ENCODE data around the gene ADAMTS2.

Gene ADAMTS2

DNA sequence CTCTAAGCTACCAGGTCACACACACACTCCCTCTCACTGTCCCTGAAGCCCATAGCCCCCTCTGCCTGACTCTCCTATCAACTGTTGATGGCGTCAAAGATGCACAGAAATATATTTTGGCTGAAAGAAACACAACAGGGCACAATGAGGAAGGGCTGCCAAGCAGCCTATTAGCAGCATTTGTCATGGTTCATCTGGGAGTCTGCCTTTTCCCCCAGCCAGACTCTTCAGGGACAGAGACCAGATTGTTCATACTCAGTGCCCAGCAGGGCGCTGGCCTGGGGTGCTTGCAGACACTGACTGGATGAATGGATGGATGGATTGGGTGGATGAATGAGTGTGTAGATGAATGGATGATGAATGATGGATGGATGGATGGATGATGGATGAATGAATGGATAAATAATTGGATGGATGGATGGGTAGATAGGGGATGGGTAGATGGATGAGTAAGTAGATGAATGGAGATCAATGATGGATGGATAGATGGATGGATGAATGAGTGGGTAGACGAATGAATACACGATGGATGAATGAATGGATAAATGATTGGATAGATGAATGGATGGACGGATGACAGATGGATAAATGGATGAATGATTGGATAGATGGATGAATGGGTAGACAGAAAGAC is 90.5 kb downstream of the ADAMTS2 start:
- no peak for DNase-seq (ENCODE audit: low read depth, low spot score)

DNA sequence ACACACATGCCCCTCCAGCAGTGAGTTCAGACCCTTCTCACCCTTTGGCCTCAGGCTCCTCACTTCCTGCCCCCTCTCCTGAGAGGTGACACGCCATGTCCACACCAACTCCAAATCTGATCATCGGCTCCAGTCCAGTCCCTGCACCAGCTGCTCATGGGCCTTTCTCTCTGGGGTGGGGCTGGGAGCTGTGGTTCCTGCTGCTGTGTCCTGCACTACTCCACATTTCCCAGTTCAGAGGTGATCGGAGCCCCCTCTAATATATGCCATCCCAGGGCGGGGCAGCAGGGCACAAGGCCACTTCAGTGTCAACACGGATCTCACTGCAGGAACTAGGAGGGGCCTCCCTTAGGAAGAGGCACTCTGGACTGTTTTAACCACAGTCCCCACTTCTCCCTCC is 91.5 kb downstream of the ADAMTS2 start:
- no peak for DNase-seq (ENCODE audit: low read depth, low spot score)

DNA sequence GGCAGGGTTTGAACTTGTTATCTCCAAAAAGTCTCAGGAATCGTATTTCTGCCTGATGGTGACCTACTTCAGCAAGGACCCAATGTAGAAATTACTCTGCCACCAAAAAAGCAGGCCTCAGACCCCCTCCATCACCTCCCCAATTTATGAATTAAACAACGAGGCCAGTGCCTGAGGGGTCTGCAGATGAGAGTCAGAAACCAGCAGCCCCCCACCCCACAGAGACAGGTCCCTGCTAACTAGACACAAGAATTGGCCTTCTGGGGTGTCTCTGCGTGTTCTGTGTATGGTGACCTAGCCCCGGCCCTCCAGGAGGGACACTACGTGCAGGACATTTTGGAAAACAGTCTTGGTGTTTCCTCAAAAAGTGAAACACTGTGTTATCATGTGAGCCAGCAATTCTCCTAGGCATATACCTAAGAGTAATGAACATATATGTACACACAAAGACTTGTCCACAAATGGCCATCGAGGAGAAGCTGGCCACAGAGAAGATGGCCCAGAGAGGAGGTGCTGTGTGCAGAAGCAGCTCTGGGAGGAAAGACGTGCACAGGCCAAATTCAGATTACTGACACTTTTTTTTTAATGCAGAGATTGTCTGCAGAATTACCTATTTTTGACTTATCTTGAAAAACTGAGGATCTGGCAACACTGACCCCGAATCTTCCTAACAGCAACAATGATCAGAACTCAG is 93.8 kb downstream of the ADAMTS2 start:
- no peak for DNase-seq (ENCODE audit: low read depth, low spot score)

DNA sequence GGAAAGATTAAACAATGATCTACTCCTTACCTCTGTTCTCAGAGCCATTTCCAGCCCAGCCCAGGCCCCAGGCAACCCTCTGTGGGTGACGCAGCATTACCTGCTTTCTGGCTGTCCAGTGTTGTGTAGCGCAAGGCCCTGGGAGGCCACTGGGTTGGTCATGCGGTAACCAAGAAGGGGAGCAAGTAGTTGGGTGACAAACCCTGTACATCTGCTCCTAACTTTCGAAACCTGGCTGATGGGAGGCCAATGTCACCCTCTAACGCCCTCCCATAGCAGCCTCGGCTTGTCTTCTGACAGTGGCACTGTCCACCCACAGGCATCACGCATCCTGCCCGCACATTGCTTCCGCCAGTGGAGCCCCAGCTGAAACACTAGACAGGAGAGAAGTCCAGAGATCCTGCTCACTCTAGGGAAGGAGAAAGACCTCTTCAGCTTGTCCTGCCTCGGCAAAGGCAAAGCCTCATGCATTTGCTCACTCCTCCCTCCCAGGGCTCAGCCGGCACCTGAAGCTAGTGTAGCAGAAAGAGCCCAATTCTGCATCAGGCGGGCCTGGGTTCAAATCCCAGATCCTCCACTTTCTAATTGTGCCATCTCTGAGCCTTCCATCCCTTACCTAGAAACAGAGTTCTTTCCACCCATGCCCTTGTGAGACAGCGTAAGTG is 94.6 kb downstream of the ADAMTS2 start:
- DNase-seq (ENCODE audit: low read depth, low spot score): no peak

DNA sequence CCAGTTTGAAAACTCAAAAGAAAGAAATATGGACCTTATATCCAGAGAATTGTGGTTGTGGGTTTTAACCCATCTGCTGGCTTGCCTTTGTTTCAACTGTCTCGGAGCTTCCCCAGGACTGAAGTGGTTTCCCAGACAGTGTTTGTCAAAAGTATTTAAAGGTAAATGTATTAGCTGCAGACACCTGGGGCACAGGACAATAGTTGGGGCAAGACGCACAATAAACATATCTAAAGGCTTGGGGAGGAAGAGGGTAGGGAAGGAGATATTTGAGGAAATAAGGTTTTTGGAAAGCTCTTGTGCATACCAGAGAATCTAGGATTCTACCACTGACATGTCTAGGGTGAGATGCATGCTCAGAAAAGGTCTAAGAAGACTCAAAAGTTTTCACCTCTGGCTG is 99.0 kb downstream of the ADAMTS2 start:
- no peak for DNase-seq (ENCODE audit: low read depth, low spot score)

DNA sequence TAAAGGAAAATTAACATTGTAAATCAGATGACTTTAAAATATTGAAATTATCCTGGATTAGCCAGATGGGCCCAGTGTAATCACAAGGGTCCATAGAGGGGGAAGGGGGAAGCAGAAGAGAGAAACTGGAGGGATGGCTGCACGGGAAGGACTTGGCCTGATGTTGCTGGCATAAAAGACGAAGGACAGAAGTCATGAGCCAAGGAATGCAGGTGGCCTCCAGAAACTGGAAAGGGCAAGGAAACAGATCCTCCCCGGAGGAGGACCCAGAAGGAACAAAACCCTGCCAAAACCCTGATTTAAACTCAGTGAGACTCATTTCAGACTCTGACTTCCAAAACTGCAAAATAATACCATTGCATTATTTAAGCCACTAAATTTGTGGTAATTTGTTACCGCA is 100.2 kb downstream of the ADAMTS2 start:
- no peak for DNase-seq (ENCODE audit: low read depth, low spot score)

DNA sequence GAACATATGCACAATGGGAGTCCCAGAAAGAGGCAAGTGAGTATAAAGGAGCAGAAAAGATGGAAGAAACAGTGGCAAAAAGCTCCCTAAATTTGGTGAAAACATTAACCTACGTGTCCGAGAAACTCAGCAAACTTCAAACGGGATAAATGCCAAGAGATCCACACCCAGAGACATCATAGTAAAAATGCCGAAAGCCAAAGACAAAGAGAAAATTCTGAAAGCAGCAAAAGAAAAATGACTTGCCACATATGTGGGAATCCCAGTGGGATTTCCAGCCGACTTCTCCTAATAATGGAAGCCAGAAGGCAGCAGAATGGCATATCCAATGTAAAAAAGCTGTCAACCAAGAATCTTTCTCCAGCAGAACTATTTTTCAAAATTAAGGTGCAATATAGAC is 101.2 kb downstream of the ADAMTS2 start:
- no peak for DNase-seq (ENCODE audit: low read depth, low spot score)

DNA sequence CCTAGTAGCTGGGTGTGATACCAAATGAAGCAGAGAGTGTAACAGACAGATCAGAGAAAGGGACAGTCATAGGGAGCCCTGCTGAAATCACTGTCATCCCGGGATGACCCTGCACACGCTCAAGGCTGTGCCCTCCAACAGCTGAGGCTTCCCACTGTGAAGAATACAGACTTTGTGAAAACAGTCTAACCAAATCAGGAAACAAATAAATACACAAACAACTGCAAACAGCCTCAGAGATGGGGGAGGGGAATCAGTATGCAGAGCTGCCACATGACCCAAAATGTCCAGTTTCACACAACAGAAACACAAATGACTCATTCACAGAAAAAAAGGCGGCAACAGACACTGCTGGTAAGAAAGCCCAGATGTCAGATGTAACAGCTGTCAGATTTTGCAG is 101.9 kb downstream of the ADAMTS2 start:
- DNase-seq (ENCODE audit: low read depth, low spot score): no peak

DNA sequence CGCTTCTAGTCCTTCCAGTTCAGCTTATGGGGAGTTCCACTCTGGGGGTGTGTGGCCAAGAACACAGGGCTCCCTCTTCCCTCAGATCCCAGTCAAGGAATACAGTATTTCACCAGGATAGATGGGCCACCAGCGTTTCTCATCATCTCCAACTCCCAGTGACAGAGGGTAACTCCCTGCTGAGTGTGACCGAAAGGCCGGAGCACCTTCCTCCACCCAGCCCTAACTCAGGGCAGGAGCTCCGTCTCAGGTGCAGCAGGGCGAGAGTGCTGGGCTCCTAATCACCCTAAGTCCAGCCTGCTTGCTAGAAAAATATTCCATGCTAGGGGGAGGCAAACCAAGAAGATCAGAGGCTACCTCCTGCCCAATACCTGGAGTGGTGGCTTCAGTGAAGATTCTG is 102.6 kb downstream of the ADAMTS2 start:
- no peak for DNase-seq (ENCODE audit: low read depth, low spot score)

DNA sequence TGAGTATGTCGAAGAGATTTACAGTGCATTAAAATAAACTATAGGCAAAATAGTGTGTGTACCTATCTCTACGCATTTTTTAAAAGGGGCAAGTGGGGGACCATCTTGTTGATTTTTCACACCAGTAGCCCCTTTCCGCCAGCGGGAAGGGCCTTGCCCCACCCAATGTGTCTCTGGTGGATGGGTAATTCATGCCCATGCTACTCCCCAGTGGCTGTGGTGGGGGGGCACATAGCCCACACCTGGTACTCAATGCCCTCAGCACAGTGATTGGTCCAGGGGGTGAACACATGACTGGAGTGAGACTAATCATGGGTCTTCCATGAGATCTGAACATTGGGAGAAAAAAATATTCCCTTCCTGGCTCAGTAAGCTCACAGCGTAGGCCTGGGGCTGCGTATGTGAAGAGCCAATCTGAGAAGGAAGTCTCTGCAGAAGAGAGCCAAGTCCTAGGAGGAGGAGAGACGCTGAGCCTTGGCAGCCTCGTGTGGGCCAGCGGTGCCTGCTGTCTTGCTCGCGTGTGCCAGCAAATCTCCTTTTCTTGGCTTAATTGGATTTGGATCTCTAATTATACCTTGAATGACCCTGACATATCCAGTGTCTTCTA is 103.4 kb downstream of the ADAMTS2 start:
- no peak for DNase-seq (ENCODE audit: low read depth, low spot score)

DNA sequence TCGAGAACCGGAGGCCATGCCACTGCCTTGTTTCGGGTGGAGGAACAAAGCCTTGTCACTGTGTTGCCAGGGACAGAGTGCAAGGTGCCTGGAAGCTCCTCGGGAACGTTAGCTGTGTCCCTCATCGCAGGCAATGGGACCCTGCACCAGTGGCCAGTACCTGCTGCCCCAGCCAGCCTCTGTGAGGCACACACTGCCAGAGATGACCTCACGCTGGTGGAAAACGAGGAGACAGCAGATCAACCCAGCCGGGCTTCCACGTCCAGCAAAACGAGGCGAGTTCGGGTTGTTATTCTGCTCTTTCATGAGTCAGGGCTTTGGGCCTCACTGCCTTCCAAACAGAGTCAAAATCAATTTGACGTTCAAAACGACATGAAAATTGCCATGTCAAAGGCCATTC is 104.1 kb downstream of the ADAMTS2 start:
- DNase-seq (ENCODE audit: low read depth, low spot score): no peak

DNA sequence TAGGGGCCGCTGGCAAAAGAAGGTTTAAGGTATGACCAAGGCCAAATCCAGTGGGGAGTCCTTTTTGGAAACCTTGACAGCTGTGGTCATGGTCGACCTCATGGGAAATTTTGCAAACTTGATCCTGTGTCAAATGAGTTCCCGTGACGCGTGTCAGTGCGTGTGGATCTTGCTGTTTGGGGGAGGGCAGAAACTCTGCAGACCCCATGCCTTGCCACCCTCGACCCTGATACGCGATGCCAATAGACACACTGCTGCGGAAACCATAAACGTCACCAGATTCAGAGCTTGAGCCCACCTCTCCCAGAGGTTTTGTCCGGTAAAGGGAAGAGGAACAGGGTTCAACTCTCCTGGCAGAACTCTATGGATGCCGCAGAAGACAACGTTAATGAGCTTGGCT is 104.7 kb downstream of the ADAMTS2 start:
- DNase-seq (ENCODE audit: low read depth, low spot score): no peak

DNA sequence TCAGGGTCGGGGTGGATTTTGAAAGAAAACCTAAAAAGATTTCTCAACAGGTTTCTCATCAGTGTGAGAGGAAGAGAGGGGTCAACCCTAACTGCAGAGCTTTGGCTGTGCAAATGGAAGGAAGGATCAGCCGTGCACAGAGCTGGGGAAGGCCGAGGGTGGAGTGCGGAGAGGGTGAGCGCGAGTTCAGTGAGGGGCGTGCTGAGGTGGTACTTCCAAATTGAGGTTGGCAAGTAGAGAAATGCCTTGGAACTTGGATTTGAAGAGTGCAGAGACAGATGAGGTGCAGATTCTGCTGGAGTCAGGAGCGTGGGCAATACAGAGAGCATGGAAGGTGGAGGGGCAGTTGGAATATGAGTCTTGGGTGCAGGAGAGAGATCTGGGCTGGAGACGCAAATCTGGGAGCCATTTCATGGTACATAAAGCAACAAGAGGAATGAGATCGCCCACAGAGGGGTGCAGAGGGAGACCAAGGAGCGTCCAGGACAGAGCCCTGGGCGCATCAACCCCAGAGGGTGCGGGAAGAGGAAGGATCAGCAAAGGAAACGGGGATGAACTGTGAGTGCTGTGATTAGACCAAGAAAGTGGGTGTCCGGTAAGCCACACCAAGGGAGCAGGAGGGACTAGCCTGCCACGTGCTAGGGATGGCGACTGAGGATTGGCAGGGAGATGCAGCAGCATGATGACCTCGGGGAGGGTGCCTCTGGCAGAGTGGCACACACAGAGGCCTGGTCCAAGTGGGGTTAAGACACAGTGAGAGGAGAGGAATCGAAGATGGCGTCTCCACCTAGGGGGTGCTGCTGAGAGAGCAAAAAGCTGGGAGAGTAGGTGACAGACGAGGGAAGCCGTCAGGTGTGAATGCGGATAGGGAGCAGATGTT is 105.8 kb downstream of the ADAMTS2 start:
- no peak for DNase-seq (ENCODE audit: low read depth, low spot score)

DNA sequence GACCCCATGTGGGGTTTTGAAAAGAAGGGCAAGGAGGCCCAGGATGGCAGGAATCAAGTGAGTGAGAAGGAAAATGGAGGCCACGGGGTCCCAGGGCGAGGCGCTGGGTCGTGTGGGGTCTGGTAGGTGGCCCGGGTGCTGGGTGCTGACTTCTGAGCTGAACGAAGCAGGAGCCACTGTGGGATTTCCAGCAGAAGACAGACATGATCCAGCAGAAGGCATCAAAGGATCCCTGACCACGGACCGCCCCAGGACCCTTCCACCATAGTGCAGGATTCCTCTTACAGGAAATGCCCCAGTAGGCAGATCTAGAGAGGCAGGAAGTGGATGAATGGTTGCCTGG is 106.7 kb downstream of the ADAMTS2 start:
- DNase-seq (ENCODE audit: low read depth, low spot score): no peak

DNA sequence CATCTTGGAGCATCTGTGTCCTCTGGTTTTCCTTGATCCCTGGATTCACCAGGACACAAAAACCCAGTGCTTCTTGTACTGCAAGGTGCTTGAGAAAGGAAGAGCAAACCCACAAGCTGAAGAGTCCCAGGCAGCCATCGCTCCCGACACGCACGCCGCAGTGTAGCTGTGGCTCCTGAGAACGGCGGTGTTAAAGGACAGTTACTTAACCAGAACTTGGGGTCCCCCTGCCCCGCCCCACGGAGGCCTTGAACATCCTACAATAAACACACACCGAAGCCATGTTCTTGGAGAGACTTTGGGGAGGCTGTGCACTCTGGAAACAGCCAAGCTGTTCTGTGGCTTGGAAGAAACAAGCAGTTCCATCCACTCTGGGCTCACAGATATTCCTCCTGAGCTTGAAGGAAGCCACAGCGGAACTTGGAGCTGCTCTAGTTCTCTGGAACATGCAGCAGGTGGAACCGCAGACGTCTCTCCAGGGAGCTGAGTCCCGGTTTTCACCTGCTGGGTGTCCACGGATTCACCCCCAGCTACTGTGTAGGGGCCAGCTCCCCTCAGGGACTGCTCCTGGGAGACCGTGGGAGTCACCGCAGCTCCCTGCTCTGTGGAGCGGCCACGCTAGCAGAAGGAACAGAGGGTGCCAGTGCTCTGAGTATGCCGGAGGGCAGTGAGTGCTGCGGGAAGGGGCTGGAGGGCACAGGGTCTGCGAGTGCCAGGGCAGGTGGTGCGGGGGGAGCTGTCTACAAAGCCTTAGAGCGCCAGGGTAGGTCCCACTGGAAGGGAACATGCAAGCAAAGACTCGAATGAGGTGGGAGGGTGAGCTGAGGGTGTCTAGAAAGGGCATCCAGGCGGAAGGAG is 107.3 kb downstream of the ADAMTS2 start:
- DNase-seq (ENCODE audit: low read depth, low spot score): no peak

DNA sequence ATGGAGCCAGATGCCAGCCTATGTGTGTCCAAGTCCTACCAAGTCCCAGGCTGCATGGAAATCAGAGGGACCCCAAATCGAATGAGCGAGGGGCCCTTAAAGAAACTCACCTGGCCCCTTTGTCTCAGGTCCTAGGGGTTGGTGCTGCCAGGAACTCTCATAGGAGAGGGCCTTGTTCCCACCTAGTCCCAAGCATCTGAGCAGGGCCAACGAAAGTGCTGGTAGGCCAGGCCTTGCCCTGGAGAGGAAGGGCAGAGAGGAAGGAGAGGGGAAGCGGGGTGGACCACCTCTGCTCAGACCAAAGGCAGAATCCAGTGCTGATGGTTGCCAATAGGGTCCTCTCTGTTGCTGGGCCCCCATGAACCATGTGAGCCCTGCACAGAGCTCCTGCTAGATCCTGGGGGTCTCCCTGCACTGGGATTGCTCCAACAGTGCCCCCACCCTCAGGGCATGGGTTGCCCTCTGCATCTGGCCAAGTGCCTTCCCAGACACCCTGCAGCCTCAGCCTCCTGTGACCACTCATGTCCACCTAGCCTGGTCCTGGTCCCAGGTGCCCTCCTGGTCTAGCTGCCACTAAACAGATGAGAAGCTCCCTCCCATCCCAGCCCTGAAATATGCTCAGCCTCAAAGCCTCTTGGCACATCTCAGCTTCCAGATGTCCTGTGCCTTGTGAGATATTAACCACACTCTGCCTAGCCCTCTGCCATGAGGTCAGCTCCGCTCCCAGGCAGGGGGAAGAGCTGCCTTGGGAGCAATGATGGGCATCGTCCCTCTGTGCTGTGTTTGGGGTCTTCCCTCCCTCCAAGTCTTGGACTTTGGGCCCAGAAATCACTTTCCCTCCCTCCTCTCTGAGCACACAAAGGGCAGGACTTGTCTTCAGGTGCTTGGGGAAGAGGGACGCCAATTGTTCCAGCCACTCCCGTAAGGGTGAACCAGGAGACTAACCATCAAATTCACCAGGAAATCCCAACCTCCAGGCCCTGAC is 109.6 kb downstream of the ADAMTS2 start:
- DNase-seq (ENCODE audit: low read depth, low spot score): no peak

DNA sequence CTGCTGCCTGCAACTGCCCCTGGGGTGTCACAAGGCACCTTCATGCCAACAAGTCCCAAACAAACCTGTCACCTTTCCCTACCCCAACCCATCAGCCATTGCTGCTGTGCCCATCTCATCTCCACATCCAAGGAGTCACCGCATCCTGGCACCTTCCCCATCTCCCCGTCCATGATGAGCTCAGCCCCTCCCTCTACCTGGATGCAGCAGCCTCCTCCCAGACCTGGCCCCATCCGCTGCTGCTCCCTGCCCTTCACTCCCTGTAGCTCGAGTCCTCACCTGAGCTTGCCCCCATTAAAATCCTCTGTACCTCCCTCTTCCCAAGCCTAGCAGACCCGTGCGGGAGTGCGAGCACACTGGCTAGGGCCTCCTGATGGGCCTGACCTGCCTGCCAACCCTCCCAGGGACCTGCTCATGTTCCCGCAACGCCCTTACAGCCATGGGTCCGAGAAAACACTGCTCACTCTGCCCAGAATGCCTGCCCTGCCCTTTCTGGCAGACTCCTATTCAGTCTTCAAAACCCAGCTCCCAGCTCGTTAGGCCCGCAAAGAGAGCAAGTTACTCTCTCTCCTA is 110.6 kb downstream of the ADAMTS2 start:
- no peak for DNase-seq (ENCODE audit: low read depth, low spot score)

DNA sequence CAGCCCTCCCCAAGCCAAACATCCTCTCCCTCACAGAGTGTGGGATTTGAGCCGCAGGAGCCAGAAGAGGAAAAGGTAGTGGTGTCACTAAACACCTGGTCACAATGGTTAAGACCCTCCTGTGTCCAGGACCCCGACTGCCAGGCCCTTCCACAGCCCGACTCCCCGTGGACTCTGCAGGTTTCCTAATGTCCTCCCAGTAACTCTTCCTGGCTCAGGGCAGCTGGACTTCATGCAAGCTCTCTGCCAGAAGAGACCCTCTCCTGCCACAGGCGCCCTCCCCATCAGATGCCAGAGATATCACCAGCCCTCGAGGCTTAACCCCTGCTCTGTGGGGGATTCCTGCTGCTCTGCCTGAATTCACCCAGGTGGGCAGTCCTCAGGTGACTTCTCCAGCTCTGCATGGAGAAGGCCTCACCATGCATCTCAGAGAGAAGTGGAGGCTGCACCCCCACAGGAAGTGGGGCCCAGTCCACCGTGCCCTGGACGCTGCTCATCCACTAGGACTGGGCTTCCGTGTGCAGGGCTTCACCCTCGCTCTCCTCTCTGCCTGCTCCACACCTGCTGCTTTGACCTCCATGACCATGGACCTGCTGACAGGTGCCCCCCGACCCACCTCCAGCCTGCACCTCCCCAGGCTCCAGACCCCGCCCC is 111.2 kb downstream of the ADAMTS2 start:
- no peak for DNase-seq (ENCODE audit: low read depth, low spot score)

Measured in iPS DF 19.7 (cell line).